Vagina (tissue), 2 donors: ENCODE data around the gene DST. TPM values are rescaled to one million over a fixed set of nuclear protein-coding genes. Genes with fewer than 3 reads are reported as not detected.

Experiments
- DNase-seq, 2 donors: peaks; one replicate each; pipeline ENCODE4 v3.0.0-alpha.2; 2017; ENCODE audit errors: extremely low spot score in 2 of 2
- H3K27ac ChIP-seq: fragments of 200-600 bp; sonication (generic); one replicate; pipeline ENCODE4 v1.5.1; 2019
- H3K27me3 ChIP-seq: fragments of 200-600 bp; sonication (generic); one replicate; pipeline ENCODE4 v1.5.1; 2019
- H3K36me3 ChIP-seq, 2 donors: fragments of 200-600 bp; sonication (generic); one replicate each; pipeline ENCODE4 v1.5.1; 2017 to 2019
- H3K4me1 ChIP-seq: fragments of 200-600 bp; sonication (generic); one replicate; pipeline ENCODE4 v1.5.1; 2019
- H3K4me3 ChIP-seq, 2 donors: fragments of 200-600 bp; sonication (generic); 1 replicate in 1 of 2; 2 replicates in 1 of 2; pipeline ENCODE4 v1.5.1; 2016 to 2019
- H3K9me3 ChIP-seq: fragments of 200-600 bp; sonication (generic); one replicate; pipeline ENCODE4 v1.5.1; 2019
- CTCF ChIP-seq, 3 experiments: fragments of 450-650 bp in 2 of 3; fragments of 200-600 bp in 1 of 3; sonication (generic) in 1 of 3; IDR thresholded peaks; one replicate each; pipeline ENCODE4 v1.5.1; 2017 to 2019; ENCODE audit warnings: antibody characterized with exemption in 3 of 3, mild to moderate bottlenecking in 2 of 3, moderate library complexity in 2 of 3
- POLR2A ChIP-seq, 2 donors: fragments of 450-650 bp; IDR thresholded peaks; one replicate each; pipeline ENCODE4 v1.6.1; 2017; ENCODE audit warnings: antibody characterized with exemption in 2 of 2, mild to moderate bottlenecking in 2 of 2, moderate library complexity in 2 of 2
- POLR2AphosphoS5 ChIP-seq, 2 donors: sonication (generic); formaldehyde crosslinking; IDR thresholded peaks; one replicate each; pipeline ENCODE4 v1.9.0; 2017; ENCODE audit warnings: antibody characterized with exemption in 2 of 2, mild to moderate bottlenecking in 2 of 2, low read depth in 1 of 2; ENCODE audit not compliant: insufficient read depth in 1 of 2
- intact Hi-C: fragments of 100-400 bp; cut with DNase I; formaldehyde crosslinking; loops from one replicate; pipeline ENCODE4 v1.15.1; 2023
- total RNA-seq: library from RNA; depleted of rRNA; stranded (reverse); fragments of >200 nt; gene quantifications from one replicate; pipeline ENCODE4 v1.2.3, GENCODE V29; 2016

DST gene
- total RNA-seq = 460 TPM

- intact Hi-C loops = no loop called here
- Histone ChIP-seq H3K4me3 (peak within 1 kb of the TSS in 1 of 2 donors; percentile 39), H3K27ac (peak within 1 kb of the TSS; percentile 60), H3K27me3 (no peaks in the 10 kb centered on the region), H3K9me3 (no peaks in the 10 kb centered on the region), H3K4me1 (peaks cover 20% of the 10 kb centered on the region), H3K36me3 (peaks cover 0 to 17% of the 10 kb centered on the region in 2 donors)
- DNase-seq = no peak
- no peak for TF ChIP-seq CTCF (IDR thresholded peaks at IDR 0.05)
- peak in 1 of 2 donors; percentile 75 for TF ChIP-seq POLR2AphosphoS5 (IDR thresholded peaks at IDR 0.05; ENCODE audit: insufficient read depth in 1 of 2, low read depth in 1 of 2)
These were observed at the start of gene DST for GRCh38 chr6:56642366-56643261. Gene DST (minus strand): TSS chr6:56642889.

- no peak for TF ChIP-seq POLR2A (IDR thresholded peaks at IDR 0.05)
- TF ChIP-seq POLR2AphosphoS5 (IDR thresholded peaks at IDR 0.05; ENCODE audit: insufficient read depth in 1 of 2, low read depth in 1 of 2) = no peak
- no peak for TF ChIP-seq CTCF (IDR thresholded peaks at IDR 0.05)
- Histone ChIP-seq H3K4me3 (peak overlapping the region in 1 of 2 donors; percentile 27), H3K27ac (peak overlapping the region; percentile 71), H3K4me1 (peaks cover 23% of the 10 kb centered on the region), H3K27me3 (no peaks in the 10 kb centered on the region), H3K36me3 (no peaks in the 10 kb centered on the region), H3K9me3 (no peaks in the 10 kb centered on the region)
- DNase-seq = no peak
- intact Hi-C loops = no loop called here
These were observed 49.1 kb upstream of the DST start for GRCh38 chr6:56691814-56692213.

DNA sequence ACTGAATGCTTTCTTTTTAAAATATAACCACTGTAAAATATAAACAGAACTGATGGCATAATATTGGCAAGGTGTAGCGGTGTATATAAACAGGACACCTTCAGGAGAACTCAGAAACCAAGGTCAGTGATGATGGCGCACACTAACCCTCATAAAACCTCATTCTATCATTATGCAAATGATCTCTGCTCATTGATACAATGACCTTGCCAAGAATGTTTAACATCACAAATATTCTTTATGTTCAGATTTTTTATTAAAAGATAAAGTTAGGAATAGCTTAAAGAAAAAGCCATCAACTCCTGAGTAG lies 48.6 kb upstream of the DST start:
- Histone ChIP-seq H3K27me3 (no peaks in the 10 kb centered on the region), H3K9me3 (no peaks in the 10 kb centered on the region), H3K36me3 (no peaks in the 10 kb centered on the region), H3K4me3 (no peak overlapping the region), H3K4me1 (peaks cover 23% of the 10 kb centered on the region), H3K27ac (peak overlapping the region; percentile 71)
- DNase-seq = no peak
- TF ChIP-seq POLR2AphosphoS5 (IDR thresholded peaks at IDR 0.05; ENCODE audit: insufficient read depth in 1 of 2, low read depth in 1 of 2) = no peak
- TF ChIP-seq CTCF (IDR thresholded peaks at IDR 0.05) = no peak
- no peak for TF ChIP-seq POLR2A (IDR thresholded peaks at IDR 0.05)
- intact Hi-C loops = no loop called here

DNA sequence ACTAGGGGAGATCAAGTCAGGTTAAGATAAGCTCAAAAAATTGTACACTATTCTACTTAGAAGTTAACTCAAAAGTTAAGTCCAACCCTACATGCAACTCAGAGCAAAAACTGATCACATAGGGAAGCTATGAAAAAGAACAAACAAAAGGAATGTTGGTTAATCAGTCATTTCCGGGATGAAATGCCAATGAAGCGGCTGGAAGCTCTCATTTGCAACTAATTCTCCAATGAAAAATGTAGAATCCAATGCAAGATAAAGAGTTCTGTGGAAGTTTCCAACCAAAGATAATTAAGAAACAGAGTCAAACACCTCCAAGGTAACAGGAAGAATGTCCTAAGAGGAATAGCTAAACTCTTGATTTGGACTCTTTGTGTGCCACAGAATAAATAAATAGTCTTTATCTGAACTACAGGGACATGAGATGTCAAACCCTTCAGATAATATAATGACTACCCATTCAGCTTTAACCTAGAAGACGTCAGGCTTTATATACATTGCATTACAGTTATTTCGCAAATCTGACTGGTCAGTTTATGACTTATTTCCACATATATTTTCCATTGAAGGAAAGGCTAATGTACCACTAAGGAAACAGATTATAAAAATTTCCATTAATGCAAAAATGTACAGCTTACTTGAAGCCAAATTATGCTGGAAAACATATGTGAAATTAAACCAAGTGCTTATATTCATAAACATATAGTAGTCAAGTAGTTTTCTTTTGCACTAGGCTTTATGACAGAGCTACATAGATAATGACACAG lies 48.0 kb upstream of the DST start:
- Histone ChIP-seq H3K4me1 (peaks cover 23% of the 10 kb centered on the region), H3K36me3 (no peaks in the 10 kb centered on the region), H3K27ac (no peak overlapping the region), H3K4me3 (no peak overlapping the region), H3K9me3 (no peaks in the 10 kb centered on the region), H3K27me3 (no peaks in the 10 kb centered on the region)
- TF ChIP-seq CTCF (IDR thresholded peaks at IDR 0.05) (no peak), POLR2AphosphoS5 (IDR thresholded peaks at IDR 0.05; ENCODE audit: insufficient read depth in 1 of 2, low read depth in 1 of 2) (no peak), POLR2A (IDR thresholded peaks at IDR 0.05) (no peak)
- no peak for DNase-seq
- intact Hi-C loops = no loop called here
